KOPT-K1 (cell line): Measurements from ENCODE around the gene TRPC4AP.

Experiments used
- H3K27ac ChIP-seq: fragments of 200-600 bp; sonication (generic); 2 replicates; pipeline ENCODE4 v1.5.1; 2016; ENCODE audit warnings: antibody characterized with exemption, mild to moderate bottlenecking, low read depth, low read length; ENCODE audit not compliant: poor library complexity, severe bottlenecking
- H3K36me3 ChIP-seq: fragments of 200-600 bp; sonication (generic); 2 replicates; pipeline ENCODE4 v1.5.1; 2017; ENCODE audit warnings: antibody characterized with exemption, mild to moderate bottlenecking, low read length, moderate library complexity; ENCODE audit not compliant: insufficient read depth
- H3K9me3 ChIP-seq: fragments of 200-600 bp; sonication (generic); 2 replicates; pipeline ENCODE4 v1.5.1; 2017; ENCODE audit warnings: antibody characterized with exemption, low read length, mild to moderate bottlenecking; ENCODE audit not compliant: insufficient read depth, poor library complexity, severe bottlenecking

The TRPC4AP gene

DNA sequence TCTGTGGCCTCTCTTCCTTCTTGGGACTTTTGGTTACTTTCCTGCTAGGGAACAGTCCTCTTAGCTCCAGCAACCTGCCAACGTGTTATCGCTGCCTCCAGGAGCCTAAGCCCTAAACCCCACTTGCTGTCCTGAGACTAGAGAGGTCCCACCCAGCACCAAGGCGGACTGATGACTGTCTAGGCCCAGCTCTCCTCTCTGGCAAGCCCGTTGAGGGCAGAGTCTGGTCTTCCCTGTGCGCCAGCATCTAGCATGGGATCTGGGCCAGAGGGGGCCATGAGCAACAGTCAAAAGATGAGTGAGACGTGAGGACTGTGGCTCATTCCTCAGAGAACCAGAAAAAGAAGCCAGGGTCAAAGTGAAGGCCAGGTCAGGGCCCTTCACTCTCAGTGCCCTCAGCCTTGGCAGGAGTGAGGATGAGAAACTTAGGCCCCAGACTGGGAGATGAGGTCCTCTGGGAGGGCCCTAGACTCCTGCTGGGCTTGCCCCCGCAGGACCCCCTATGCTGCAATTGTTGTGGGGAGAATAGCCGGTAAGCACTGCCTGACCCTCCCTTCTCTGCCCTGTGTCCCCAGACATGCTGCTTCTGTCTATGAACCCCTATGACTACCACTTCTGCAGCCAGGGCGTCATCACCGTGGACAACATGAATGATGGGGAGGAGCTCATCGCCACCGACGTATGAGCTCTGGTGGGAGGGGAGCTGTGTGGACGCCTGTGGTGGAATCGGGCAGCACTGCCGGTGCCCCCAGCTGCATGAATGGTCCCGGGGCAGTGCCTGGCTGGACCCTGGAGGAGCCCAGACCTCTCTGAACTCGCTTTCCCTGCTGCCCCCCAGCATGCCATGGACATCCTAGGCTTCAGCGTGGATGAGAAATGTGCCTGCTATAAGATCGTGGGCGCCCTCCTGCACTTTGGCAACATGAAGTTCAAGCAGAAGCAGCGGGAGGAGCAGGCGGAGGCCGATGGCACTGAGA lies 106.0 kb downstream of the TRPC4AP start:
- Histone ChIP-seq H3K36me3 (no peaks in the 10 kb centered on the region), H3K27ac (no peak overlapping the region), H3K9me3 (no peaks in the 10 kb centered on the region)

DNA sequence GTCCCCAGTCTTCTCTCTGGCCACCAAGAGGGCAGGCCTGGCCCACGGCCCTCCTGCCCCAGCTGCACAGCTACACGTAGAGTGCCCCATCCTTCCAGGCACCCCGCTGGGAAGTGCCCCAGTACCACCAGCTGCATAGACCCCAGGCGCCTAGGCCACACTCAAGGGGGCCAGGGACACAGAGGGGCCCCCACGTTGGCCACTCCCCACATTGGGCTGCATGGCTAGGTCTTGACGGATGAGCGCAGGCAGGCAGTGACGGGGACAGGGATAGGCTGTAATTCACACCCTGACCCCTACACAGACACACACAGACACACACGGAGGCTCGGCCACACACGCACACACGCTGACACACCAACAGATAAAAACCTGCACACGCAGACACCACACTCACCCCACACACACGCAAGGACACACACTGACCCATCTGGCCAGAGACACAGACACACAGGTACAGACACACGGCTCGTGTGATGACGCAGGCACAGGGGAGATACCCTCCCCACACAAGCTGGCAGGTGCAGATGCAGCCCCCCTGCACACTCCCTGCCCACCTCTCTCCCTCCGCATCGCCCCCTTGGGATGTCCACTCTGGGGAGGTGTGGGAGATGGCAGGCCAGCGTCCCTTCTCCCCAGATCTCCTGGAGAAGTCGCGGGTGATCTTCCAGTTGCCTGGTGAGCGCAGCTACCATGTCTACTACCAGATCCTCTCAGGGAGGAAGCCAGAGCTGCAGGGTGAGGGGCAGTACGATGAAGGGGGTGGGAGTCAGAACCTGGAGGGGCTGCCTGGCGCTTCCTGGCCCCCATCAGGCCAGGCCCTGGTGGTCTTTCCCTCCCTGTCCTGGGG lies 106.9 kb downstream of the TRPC4AP start:
- Histone ChIP-seq H3K27ac (no peak overlapping the region), H3K9me3 (no peaks in the 10 kb centered on the region), H3K36me3 (no peaks in the 10 kb centered on the region)

DNA sequence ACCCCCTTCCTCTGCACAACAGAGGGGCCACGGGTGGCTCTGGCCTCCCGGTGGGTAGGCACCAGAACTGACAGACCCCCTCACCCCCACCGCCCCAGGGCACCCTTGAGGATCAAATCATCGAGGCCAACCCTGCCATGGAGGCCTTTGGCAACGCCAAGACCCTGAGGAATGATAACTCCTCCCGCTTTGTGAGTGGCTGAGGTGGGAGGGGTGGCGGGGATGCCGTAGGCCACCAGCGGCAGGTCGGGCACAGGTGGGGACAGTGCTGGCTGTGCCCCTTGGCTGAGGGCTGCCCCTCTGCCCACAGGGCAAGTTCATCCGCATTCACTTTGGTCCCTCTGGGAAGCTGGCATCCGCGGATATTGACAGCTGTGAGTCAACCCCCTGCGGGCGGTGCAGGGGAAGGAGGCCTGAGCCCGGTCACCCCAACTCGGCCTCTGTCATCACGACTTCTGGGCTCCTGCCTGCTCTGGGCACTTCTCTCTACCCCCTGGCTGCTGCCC lies 107.8 kb downstream of the TRPC4AP start:
- H3K36me3 ChIP-seq: no peaks in the 10 kb centered on the region
- no peak overlapping the region for H3K27ac ChIP-seq

DNA sequence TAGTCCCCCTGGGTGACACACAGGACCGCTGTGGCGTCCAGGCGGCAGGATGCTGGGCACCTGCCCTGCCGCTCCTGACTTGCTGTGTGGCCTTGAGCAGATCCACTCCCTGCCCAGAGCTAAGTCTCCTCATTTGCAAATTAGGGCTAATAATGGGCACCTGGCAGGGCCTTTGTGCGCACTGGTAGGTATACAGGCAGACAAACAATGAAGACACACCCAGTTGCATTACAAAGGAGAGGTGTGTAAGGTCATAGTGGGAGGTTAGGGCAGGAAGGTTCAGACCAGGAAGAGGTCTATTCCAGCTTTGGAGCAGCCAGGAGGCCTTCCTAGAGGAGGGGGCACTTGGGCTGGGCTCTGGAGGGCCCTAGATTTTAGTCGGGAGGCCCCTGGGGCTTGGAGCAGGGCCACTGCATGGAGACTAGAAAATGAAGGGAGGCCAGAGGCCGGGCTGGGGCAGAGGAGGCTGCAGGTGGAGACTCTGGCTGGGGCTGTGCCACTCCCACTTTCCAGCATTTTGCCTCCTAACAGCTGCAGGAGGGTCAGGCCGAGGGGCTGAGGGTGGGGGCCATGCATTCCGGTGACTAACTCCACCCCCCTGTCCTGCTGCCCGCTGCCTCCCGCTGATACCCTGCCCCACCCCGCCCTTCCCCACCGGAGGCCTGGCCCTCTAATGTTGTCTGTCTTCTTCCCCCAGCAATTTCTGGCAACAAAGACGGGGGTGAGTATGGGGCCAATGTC lies 108.4 kb downstream of the TRPC4AP start:
- Histone ChIP-seq H3K9me3 (no peaks in the 10 kb centered on the region), H3K27ac (no peak overlapping the region), H3K36me3 (no peaks in the 10 kb centered on the region)

More for the DNA sequence above, 107.8 kb downstream of the TRPC4AP start:
- H3K9me3 ChIP-seq: no peaks in the 10 kb centered on the region

DNA sequence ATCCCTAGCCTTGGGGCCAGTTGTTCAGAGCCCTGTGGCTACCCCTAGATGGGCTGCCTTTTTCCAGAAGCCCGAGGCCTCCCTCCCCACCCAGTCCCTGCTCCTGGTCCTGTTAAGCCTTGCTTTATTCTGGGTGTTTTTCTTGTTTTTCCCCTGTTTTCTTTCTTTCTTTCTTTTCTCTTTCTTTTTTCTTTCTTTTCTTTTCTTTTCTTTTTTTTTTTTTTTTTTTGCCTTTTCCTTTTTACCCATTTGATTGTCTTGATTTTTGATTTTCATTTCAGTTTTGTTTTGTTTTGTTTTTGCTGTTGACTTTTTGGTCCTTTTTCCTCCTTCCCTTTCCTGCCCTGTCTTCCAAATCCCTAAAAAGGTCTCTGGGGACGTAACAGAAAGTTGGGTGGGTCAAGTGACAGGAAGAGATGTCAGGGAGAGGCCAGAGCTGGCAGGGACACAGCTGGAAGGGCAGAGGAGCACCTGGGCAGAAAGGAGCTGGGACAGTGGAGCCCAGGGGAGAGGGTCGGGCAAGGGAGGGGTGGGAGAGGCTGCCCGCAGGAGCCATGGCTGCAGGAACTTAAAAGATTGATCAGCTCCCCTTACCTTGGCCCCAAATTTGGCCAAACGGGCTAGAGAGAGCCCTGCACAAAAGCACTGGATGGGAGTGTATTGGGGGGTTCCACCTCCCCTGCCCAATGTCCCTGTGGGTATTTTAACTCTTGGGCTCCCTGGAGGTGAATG lies 109.4 kb downstream of the TRPC4AP start:
- H3K9me3 ChIP-seq: no peaks in the 10 kb centered on the region
- H3K27ac ChIP-seq: no peak overlapping the region
- H3K36me3 ChIP-seq: no peaks in the 10 kb centered on the region

DNA sequence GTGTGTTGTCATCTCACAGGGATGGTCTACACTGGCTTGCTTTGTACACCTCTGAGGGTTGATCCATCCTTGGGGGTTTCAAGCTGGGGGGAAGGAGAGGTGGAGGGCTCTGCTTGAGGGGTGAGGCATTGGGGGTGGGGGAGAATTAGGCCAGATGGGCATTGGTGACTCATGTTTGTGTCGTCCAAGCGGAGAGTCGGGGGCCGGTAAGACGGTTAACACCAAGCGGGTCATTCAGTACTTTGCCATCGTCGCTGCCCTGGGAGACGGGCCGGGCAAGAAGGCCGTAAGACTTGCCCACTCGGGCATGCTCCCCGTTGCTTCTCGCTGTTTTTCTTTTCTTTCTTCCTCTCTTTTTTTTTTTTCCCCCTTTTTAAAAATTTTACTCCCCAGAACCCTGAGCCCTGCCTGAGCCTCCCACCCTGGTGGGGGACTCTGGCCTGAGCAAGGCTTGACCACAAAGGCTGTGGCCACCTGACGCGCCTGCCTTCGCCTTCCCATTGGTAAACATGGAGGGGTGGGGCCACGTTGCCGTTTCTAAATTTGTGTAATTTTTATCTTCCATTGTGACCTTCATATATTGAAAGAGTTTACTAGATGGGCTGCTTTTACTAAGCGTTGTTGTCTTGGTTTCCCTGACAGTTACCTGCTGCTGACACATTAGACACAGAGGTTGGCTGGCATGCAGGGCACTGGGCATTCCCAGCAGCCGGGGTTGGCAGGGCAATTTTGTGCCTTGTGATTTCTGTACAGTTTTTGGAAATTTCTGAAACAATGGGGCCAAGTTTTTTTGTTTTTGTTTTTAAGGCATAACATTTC lies 110.1 kb downstream of the TRPC4AP start:
- no peaks in the 10 kb centered on the region for H3K36me3 ChIP-seq
- H3K27ac ChIP-seq: no peak overlapping the region
- no peaks in the 10 kb centered on the region for H3K9me3 ChIP-seq

DNA sequence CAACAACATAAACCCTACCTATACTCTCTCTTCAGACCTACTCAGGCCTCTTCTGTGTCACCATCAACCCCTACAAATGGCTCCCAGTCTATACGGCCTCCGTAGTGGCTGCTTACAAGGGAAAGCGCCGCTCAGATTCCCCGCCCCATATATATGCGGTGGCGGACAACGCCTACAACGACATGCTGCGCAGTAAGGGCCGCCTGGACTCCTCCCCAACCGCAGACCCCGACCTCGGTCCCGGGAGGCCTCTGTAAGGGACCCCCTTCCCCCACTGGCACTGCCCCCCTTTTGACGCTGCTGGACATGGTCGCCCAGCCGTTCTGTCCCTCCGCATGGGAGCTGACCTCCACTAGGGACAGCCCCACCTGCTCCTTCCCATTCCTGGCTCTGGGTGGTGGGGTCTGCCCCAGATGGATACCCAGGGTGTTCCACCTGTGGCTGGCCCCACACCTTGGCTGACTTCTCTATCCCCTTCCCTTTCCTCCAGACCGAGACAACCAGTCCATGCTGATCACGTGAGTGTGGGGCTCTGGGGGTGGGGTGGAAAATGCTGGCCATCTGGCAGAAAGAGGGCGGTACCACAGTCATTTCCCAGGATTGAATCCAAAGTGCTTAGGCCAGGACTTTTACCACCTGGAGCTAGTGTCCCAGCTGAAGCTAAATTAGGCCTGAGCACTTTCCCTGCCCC lies 111.9 kb downstream of the TRPC4AP start:
- Histone ChIP-seq H3K9me3 (no peaks in the 10 kb centered on the region), H3K27ac (no peak overlapping the region), H3K36me3 (no peaks in the 10 kb centered on the region)

DNA sequence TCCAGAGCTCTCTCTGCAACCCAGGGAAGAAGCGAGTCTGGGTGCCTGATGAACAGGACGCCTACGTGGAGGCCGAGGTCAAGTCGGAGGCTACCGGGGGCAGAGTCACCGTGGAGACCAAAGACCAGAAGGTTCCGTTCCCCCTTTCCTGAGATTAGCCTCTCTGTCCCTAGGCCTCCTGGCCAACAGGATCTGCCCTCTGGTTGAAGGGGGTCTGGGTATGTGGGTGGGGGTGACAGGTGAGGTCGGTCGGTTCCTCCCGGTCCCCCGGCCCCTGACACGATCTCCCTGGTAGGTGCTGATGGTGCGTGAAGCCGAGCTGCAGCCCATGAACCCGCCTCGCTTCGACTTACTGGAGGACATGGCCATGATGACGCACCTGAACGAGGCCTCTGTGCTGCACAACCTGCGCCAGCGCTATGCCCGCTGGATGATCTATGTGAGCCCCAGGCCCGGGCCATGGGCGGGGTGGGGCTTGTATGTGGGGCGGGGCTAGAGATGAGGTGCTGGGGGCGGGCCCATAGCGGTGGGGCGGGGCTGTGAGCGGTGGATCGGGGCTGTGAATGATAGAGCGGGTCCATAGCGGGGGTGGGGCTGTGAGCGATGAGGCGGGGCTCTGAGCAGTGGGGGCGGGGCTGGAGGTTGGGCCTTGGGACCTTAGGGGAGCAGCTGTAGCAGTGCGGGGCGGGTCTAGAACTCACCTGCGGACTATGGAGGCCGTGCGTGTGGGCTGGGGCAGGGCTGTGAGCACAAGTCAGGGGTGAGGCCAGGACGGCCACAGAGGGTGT lies 113.0 kb downstream of the TRPC4AP start:
- H3K9me3 ChIP-seq: no peaks in the 10 kb centered on the region
- no peak overlapping the region for H3K27ac ChIP-seq
- no peaks in the 10 kb centered on the region for H3K36me3 ChIP-seq

DNA sequence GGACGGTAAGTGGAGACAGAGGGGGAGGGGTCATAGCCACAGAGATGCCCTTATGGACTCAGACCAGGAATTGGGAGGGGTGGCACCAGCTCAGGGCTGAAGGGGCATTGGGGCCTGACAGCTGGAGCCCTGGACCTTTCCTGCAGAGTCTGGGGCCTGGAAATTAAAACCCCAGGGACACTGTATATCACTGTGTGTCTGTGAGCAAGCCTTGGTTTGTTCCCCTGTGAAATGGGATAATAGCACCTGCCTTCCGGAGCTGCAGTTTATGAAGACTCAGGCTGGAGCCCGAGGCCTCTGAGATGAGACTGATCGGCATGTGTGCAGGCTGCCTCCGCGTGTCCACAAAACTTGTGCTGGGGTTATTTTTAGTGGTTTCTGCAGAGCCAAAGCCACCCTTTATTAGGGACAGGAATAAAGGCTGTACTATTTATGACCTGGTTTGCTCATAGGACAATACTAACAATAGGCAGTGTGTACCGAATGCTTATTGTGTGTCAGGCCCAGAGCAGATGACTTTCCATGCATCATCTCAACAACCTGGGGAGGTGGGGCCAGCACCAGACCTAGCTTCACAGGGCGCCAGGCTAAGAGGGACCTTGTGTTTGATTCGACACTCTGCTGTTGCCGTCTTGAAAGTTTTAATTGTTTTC lies 114.4 kb downstream of the TRPC4AP start:
- Histone ChIP-seq H3K36me3 (no peaks in the 10 kb centered on the region), H3K9me3 (no peaks in the 10 kb centered on the region), H3K27ac (no peak overlapping the region)

DNA sequence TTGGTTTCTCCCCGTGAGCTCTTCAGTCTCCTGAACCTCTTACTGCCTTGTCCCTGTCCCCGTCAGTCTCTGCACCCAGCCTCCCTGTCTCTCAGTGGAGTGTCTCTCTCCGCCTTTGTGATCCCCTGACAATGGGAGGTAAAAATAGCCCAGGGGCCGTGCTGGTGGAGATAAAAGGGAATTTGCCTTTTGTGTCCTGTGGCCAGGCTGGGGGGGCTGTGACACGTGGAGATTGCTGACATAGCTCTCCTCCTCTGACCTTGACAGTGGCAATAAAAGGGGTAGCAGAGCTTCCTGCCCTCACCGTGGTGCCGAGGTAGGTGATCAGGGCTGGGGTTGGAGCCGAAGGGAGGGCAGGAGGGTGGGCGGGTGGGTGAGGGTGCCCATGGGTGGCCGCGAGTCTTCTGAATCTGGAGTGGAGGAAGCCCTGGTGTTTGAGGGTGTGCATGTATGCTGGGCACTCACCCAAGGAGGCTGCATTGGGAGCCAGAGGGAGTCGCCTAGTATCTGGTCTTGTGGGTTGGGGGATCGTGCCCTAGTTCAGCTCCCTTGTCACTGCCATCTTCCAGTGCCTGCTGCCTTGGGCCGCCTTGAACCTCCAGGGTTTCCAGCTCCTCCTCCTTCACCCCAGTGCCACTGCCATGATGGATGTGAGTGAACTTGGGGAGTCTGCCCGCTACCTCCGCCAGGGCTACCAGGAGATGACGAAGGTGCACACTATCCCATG lies 115.1 kb downstream of the TRPC4AP start:
- Histone ChIP-seq H3K36me3 (no peaks in the 10 kb centered on the region), H3K9me3 (no peaks in the 10 kb centered on the region), H3K27ac (no peak overlapping the region)

DNA sequence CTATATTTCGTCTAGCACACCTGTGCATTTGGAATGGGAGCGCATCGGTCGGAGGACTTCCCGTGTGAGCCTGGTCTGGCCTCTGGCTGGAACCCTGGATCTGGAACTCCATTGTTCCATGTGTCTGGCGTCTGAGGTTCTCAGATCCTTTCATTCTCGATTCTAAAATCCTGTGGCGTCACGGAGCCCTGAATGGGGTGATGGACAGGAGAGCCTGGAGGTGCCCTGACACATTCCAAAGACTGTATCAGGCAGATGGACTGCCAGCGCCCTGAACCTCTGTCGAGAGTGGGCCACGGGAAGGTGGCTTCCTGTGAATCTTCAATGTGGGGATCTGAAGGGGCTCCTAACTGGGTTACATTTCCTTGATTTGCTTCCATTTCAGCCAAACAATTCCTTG lies 116.3 kb downstream of the TRPC4AP start:
- no peaks in the 10 kb centered on the region for H3K36me3 ChIP-seq
- H3K27ac ChIP-seq: no peak overlapping the region
- H3K9me3 ChIP-seq: no peaks in the 10 kb centered on the region

DNA sequence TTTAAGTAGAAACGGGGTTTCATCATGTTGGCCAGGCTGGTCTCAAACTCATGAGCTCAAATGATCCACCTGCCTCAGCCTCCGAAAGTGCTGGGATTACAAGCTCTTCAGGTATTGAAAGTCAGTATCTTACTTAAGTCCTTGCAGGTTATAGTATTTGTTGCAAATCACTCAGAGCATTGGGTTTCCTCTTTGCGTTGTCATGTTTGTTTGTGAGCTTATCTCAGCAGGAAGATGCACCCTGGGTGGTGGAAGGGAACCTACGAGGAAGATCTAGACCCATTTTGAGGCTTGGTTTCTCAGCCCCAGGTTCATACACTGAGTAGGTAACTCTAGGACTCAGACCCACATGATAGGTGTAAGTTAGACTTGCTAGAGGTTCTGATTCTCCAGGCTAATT lies 118.4 kb downstream of the TRPC4AP start:
- Histone ChIP-seq H3K9me3 (no peaks in the 10 kb centered on the region), H3K27ac (no peak overlapping the region), H3K36me3 (no peaks in the 10 kb centered on the region)
